T follicular helper cell (primary cell): ENCODE results near the gene TIMM10B.

Source experiments
- DNase-seq: peaks from one replicate; pipeline ENCODE4 v3.0.0-alpha.2; 2020; ENCODE audit warnings: low read depth

TIMM10B gene

GRCh38 chr11:6472934-6473333 lies 8.4 kb upstream of the TIMM10B start:
- DNase-seq: no peak

GRCh38 chr11:6473451-6474412 lies 7.6 kb upstream of the TIMM10B start, which contains the start of gene TRIM3:
Gene TRIM3 (minus strand): TSS chr11:6473941. CDS start chr11:6465695, 8,246 bp downstream.
- peak; percentile 63 for DNase-seq

GRCh38 chr11:6474413-6474792 lies 6.9 kb upstream of the TIMM10B start:
- no peak for DNase-seq

GRCh38 chr11:6474806-6475500 lies 6.3 kb upstream of the TIMM10B start:
- DNase-seq: no peak

- DNase-seq: no peak
Observed at GRCh38 chr11:6475936-6476335, 5.4 kb upstream of the TIMM10B start.

GRCh38 chr11:6476571-6476970 lies 4.7 kb upstream of the TIMM10B start:
- no peak for DNase-seq

- DNase-seq: no peak
Observed at GRCh38 chr11:6480299-6480914, 894 bp upstream of the TIMM10B start.

GRCh38 chr11:6481924-6482275 lies 599 bp downstream of the TIMM10B start:
- no peak for DNase-seq

- DNase-seq: no peak
Observed at GRCh38 chr11:6482441-6482840, 1.1 kb downstream of the TIMM10B start.

GRCh38 chr11:6483015-6483414 lies 1.7 kb downstream of the TIMM10B start:
- DNase-seq: no peak

GRCh38 chr11:6485661-6486060 lies 4.4 kb downstream of the TIMM10B start:
- no peak for DNase-seq

- DNase-seq: no peak
Observed at GRCh38 chr11:6486256-6486655, 5.0 kb downstream of the TIMM10B start.

GRCh38 chr11:6486938-6487337 lies 5.6 kb downstream of the TIMM10B start:
- DNase-seq: no peak

- DNase-seq: no peak
Observed at GRCh38 chr11:6488342-6488741, 7.0 kb downstream of the TIMM10B start.

- DNase-seq: no peak
Observed at GRCh38 chr11:6488821-6489220, 7.5 kb downstream of the TIMM10B start.

GRCh38 chr11:6489306-6489705 lies 8.0 kb downstream of the TIMM10B start:
- DNase-seq: no peak

- no peak for DNase-seq
Observed at GRCh38 chr11:6497069-6497839, 16.0 kb downstream of the TIMM10B start, which contains the start of gene DNHD1. Gene DNHD1 (plus strand): TSS chr11:6497280. CDS start chr11:6498216, 936 bp downstream.

GRCh38 chr11:6498121-6498520 lies 16.8 kb downstream of the TIMM10B start:
- no peak for DNase-seq

GRCh38 chr11:6498544-6498943 lies 17.2 kb downstream of the TIMM10B start:
- no peak for DNase-seq

GRCh38 chr11:6502382-6502781 lies 21.1 kb downstream of the TIMM10B start:
- no peak for DNase-seq

- DNase-seq: no peak
Observed at GRCh38 chr11:6504166-6504565, 22.9 kb downstream of the TIMM10B start.
